ENCODE data around the gene MFAP4. TPM values are rescaled to one million over a fixed set of nuclear protein-coding genes. Genes with fewer than 3 reads are reported as not detected.
A peak's percentile ranks its signal among the peaks of the same experiment; 100 is the strongest.

Gene MFAP4
- total RNA-seq, 1 experiment from 2014 or later, result 1.5 TPM

DNA sequence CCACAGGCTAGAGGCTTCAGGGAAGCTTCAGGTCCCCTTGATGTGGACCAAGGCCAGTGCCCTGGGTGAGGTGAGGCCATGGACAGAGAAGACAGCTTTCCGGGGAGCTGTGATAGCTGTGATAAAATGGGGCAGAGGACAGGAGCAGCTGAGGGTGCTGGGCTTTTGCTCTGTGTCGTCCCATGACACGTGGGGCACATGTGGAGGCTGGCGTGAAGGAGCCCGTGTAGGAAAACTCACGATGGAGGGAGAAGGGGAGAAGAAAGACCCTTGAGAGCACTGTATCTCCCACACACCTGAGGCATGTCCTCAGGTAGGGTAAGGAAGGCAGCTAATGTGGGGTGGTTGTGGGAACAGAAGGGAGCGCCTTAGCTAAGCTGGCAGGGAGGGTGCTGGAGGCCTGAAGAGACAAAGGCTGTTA lies 45.8 kb downstream of the MFAP4 start:
- no peak overlapping the region for H3K23ac ChIP-seq (ENCODE audit: insufficient read length, low read depth, low read length)
- H3K9ac ChIP-seq (ENCODE audit: extremely low read depth, insufficient read length, low read length), result no peak overlapping the region
- peaks cover 7% of the 10 kb centered on the region; the same call in 1 of the 2 replicates for H3K4me1 ChIP-seq (ENCODE audit: insufficient read depth, low read length)
- H3K27ac Mint-ChIP-seq, result peak overlapping the region in 2 of 3 experiments; percentile 11 to 18; a peak in 3 of 7 replicates
- no peaks in the 10 kb centered on the region for H3K9me3 ChIP-seq (ENCODE audit: control insufficient read depth, low read depth, low read length)
- no peak overlapping the region for H3K27ac ChIP-seq (ENCODE audit: insufficient read length, low read depth, low read length)
- H4K20me1 ChIP-seq (ENCODE audit: control insufficient read depth, insufficient read depth, insufficient read length), result peaks cover 3% of the 10 kb centered on the region
- no CpG with 5 or more reads among the region's 7 CpGs for WGBS (ENCODE audit: extremely low coverage, insufficient read length, low lambda C conversion rate)
- H3K56ac ChIP-seq (ENCODE audit: insufficient read length, low read depth, low read length), result no peak overlapping the region
- no peaks in the 10 kb centered on the region for H3K79me2 ChIP-seq (ENCODE audit: insufficient read depth, low read length)
- no peak overlapping the region for H2BK12ac ChIP-seq (ENCODE audit: insufficient read length, low read depth, low read length)
- H3K4me1 Mint-ChIP-seq, result peaks cover 36 to 41% of the 10 kb centered on the region in 2 experiments
- H2AFZ ChIP-seq (ENCODE audit: low read length), result no peak overlapping the region
- H3K36me3 Mint-ChIP-seq (ENCODE audit: insufficient read depth in 1 of 3, low read depth in 3 of 3), result peaks cover 3 to 5% (median 3%) of the 10 kb centered on the region in 3 experiments; a peak in 4 of 7 replicates
- H3K9me3 Mint-ChIP-seq, result no peaks in the 10 kb centered on the region
- H3K14ac ChIP-seq (ENCODE audit: insufficient read depth, low read length), result no peak overlapping the region
- H3K27me3 ChIP-seq (ENCODE audit: insufficient read depth, low read length), result no peaks in the 10 kb centered on the region
- H3K27me3 Mint-ChIP-seq (ENCODE audit: low read depth), result peaks cover 2% of the 10 kb centered on the region; the same call in 1 of the 2 replicates
- H3K18ac ChIP-seq (ENCODE audit: insufficient read length, low read depth, low read length), result no peak overlapping the region
- no peak overlapping the region for H3K4me2 ChIP-seq (ENCODE audit: insufficient read depth, insufficient read length, low read length)
- H3K4me3 Mint-ChIP-seq, result peak overlapping the region in 1 of 2 experiments; percentile 36; a peak in 1 of 5 replicates
- H4K8ac ChIP-seq (replicated peaks; ENCODE audit: insufficient read length, low read depth, low read length), result no peak overlapping the region
- TF ChIP-seq, protein P1, sequence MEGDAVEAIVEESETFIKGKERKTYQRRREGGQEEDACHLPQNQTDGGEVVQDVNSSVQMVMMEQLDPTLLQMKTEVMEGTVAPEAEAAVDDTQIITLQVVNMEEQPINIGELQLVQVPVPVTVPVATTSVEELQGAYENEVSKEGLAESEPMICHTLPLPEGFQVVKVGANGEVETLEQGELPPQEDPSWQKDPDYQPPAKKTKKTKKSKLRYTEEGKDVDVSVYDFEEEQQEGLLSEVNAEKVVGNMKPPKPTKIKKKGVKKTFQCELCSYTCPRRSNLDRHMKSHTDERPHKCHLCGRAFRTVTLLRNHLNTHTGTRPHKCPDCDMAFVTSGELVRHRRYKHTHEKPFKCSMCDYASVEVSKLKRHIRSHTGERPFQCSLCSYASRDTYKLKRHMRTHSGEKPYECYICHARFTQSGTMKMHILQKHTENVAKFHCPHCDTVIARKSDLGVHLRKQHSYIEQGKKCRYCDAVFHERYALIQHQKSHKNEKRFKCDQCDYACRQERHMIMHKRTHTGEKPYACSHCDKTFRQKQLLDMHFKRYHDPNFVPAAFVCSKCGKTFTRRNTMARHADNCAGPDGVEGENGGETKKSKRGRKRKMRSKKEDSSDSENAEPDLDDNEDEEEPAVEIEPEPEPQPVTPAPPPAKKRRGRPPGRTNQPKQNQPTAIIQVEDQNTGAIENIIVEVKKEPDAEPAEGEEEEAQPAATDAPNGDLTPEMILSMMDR (conservative IDR thresholded peaks at IDR 0.05), result no peak
- H2BK5ac ChIP-seq (ENCODE audit: insufficient read length, low read length), result no peak overlapping the region
- H3K23me2 ChIP-seq (ENCODE audit: insufficient read length, low read depth, low read length, poor library complexity, severe bottlenecking), result no peaks in the 10 kb centered on the region
- DNase-seq, result peak; percentile 27
- no peak overlapping the region for H2BK120ac ChIP-seq (ENCODE audit: low read depth, low read length, poor library complexity, severe bottlenecking)
- no peaks in the 10 kb centered on the region for H3K79me1 ChIP-seq (ENCODE audit: insufficient read depth, low read depth, low read length, poor library complexity, severe bottlenecking)
- no peak overlapping the region for H2BK20ac ChIP-seq (ENCODE audit: low read depth, low read length, poor library complexity, severe bottlenecking)
- no peak overlapping the region for H3K4ac ChIP-seq (ENCODE audit: low read depth, low read length)
- H4K91ac ChIP-seq (ENCODE audit: insufficient read length, low read depth, low read length), result no peak overlapping the region
- H2AK5ac ChIP-seq (ENCODE audit: insufficient read length, low read length), result no peak overlapping the region
- H2BK15ac ChIP-seq (ENCODE audit: low read depth, low read length), result no peak overlapping the region
- no peak overlapping the region for H3T11ph ChIP-seq (ENCODE audit: low read length)
- H4K5ac ChIP-seq (ENCODE audit: insufficient read length, low read depth, low read length), result no peak overlapping the region

Measured in H9 (cell line).